OCI-LY1 (cell line): Measurements from ENCODE around the gene DGCR6L.

Experiments
- H2AFZ ChIP-seq: fragments of 200-600 bp; sonication (generic), shearing (Covaris generic); 2 replicates; pipeline ENCODE4 v1.6.0; 2014; ENCODE audit warnings: antibody characterized with exemption, mild to moderate bottlenecking, low read length
- H3F3A ChIP-seq: fragments of 200-600 bp; sonication (generic), shearing (Covaris generic); 2 replicates; pipeline ENCODE4 v1.6.0; 2014; ENCODE audit warnings: mild to moderate bottlenecking, antibody characterized with exemption, low read length, moderate library complexity; ENCODE audit not compliant: insufficient read depth
- H3K27ac ChIP-seq: fragments of 200-600 bp; sonication (generic); 2 replicates; pipeline ENCODE4 v1.5.1; 2014; ENCODE audit warnings: low read length, mixed run types, mild to moderate bottlenecking, low read depth; ENCODE audit not compliant: poor library complexity, severe bottlenecking
- H3K27me3 ChIP-seq: fragments of 200-600 bp; sonication (generic); 2 replicates; pipeline ENCODE4 v1.6.0; 2014; ENCODE audit warnings: antibody characterized with exemption, mild to moderate bottlenecking, low read length, moderate library complexity; ENCODE audit not compliant: insufficient read depth
- H3K36me3 ChIP-seq: fragments of 200-600 bp; sonication (generic); 2 replicates; pipeline ENCODE4 v1.6.1; 2014; ENCODE audit warnings: mild to moderate bottlenecking, antibody characterized with exemption, low read length, moderate library complexity, mixed read lengths; ENCODE audit not compliant: insufficient read depth
- H3K4me1 ChIP-seq: fragments of 200-600 bp; sonication (generic); 2 replicates; pipeline ENCODE4 v1.5.1; 2014; ENCODE audit warnings: mild to moderate bottlenecking, low read length, moderate library complexity; ENCODE audit not compliant: insufficient read depth, severe bottlenecking
- H3K4me2 ChIP-seq: fragments of 200-600 bp; sonication (generic), shearing (Covaris generic); 2 replicates; pipeline ENCODE4 v1.6.1; 2014; ENCODE audit warnings: low read length
- H3K4me3 ChIP-seq: fragments of 200-600 bp; sonication (generic); 2 replicates; pipeline ENCODE4 v1.5.1; 2014; ENCODE audit warnings: low read length, low read depth, mild to moderate bottlenecking, mixed read lengths; ENCODE audit not compliant: poor library complexity, severe bottlenecking
- H3K79me2 ChIP-seq: fragments of 200-600 bp; shearing (Covaris generic); 2 replicates; pipeline ENCODE4 v1.6.1; 2016; ENCODE audit warnings: mixed run types, low read length, mixed read lengths; ENCODE audit not compliant: insufficient read depth
- H3K9ac ChIP-seq: fragments of 200-600 bp; sonication (generic), shearing (Covaris generic); 2 replicates; pipeline ENCODE4 v1.6.1; 2014; ENCODE audit warnings: mild to moderate bottlenecking, low read length, mixed read lengths
- H3K9me2 ChIP-seq: fragments of 200-600 bp; sonication (generic), shearing (Covaris generic); 2 replicates; pipeline ENCODE4 v1.6.1; 2014; ENCODE audit warnings: low read depth, mild to moderate bottlenecking, low read length, mixed read lengths
- H3K9me3 ChIP-seq: fragments of 200-600 bp; shearing (Covaris generic); 2 replicates; pipeline ENCODE4 v1.6.1; 2014; ENCODE audit warnings: low read length, mixed read lengths
- H4K20me1 ChIP-seq: fragments of 200-600 bp; sonication (generic), shearing (Covaris generic); 2 replicates; pipeline ENCODE4 v1.6.0; 2016; ENCODE audit warnings: mild to moderate bottlenecking, low read length; ENCODE audit not compliant: insufficient read depth
- EZH2 ChIP-seq: fragments of 200-600 bp; sonication (generic), shearing (Covaris generic); IDR thresholded peaks from 2 replicates; pipeline ENCODE4 v1.8.0; 2017; ENCODE audit warnings: borderline replicate concordance, mixed run types, mild to moderate bottlenecking, antibody characterized with exemption, low read length, moderate library complexity, mixed read lengths
- TF ChIP-seq, protein P1 (sequence below): fragments of 200-600 bp; sonication (generic), shearing (Covaris generic); IDR thresholded peaks from 2 replicates; pipeline ENCODE4 v1.5.1; 2017; ENCODE audit warnings: mild to moderate bottlenecking, antibody characterized with exemption, low read length, moderate library complexity, mixed read lengths

DGCR6L gene

DNA sequence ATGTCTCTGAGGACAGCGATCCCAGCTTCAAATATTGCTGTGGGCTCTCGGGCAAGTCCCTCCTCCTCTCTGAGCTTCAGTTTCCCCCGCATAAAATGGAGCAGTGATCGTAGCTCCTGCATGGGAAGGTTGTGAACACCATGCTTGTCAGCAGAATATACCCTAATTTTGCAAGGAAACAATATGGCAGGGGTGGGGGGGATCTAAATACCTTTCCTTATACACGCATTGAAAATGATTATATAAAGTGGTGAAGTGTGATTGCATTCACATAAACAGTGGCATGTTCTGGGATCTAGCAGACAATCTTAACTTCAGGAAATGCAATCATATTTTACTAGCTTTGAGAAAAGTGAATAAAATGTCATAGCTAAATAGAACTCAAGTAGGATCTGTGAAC, 27.8 kb downstream of the DGCR6L start:
- H3K36me3 ChIP-seq: no peaks in the 10 kb centered on the region
- peaks cover 4% of the 10 kb centered on the region; the same call in 1 of the 2 replicates for H3K27me3 ChIP-seq
- H3K9ac ChIP-seq: no peak overlapping the region
- H2AFZ ChIP-seq: no peak overlapping the region
- no peaks in the 10 kb centered on the region for H3K4me1 ChIP-seq
- no peak overlapping the region for H3K27ac ChIP-seq
- no peak overlapping the region for H3K4me3 ChIP-seq
- H3K4me2 ChIP-seq: no peak overlapping the region
- H3K9me2 ChIP-seq: no peaks in the 10 kb centered on the region
- H3K9me3 ChIP-seq: no peaks in the 10 kb centered on the region
- TF ChIP-seq EZH2: no peak
- TF ChIP-seq, protein P1, sequence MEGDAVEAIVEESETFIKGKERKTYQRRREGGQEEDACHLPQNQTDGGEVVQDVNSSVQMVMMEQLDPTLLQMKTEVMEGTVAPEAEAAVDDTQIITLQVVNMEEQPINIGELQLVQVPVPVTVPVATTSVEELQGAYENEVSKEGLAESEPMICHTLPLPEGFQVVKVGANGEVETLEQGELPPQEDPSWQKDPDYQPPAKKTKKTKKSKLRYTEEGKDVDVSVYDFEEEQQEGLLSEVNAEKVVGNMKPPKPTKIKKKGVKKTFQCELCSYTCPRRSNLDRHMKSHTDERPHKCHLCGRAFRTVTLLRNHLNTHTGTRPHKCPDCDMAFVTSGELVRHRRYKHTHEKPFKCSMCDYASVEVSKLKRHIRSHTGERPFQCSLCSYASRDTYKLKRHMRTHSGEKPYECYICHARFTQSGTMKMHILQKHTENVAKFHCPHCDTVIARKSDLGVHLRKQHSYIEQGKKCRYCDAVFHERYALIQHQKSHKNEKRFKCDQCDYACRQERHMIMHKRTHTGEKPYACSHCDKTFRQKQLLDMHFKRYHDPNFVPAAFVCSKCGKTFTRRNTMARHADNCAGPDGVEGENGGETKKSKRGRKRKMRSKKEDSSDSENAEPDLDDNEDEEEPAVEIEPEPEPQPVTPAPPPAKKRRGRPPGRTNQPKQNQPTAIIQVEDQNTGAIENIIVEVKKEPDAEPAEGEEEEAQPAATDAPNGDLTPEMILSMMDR: no peak
- H4K20me1 ChIP-seq: no peaks in the 10 kb centered on the region
- no peaks in the 10 kb centered on the region for H3F3A ChIP-seq
- H3K79me2 ChIP-seq: no peaks in the 10 kb centered on the region

DNA sequence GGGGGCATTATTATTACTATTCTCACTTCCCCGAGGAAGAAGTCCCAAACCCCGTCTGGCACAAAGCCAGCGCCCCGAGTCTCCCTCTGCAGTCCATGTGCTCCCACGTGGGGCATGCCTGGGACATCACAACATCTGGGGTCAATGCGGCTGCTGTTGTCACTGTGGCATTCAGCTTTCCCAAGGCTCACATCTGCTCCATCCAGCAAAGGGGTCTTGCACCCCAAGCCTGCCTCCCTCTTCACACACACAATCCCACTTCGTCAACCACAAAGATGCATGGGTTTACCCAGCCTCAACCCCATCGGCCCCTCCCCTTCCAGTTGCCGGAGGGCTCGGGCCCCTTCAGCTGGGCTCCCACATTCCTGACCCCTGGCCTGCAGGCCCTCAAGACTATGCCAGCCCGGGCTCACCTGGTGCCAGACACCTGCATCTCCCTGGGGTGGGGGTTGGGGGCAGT, 28.2 kb downstream of the DGCR6L start:
- Histone ChIP-seq H3K27me3 (peaks cover 4% of the 10 kb centered on the region; the same call in 1 of the 2 replicates), H3F3A (no peaks in the 10 kb centered on the region), H3K4me3 (no peak overlapping the region), H3K9ac (no peak overlapping the region), H3K4me2 (no peak overlapping the region), H3K36me3 (no peaks in the 10 kb centered on the region), H3K4me1 (no peaks in the 10 kb centered on the region), H3K27ac (no peak overlapping the region), H4K20me1 (no peaks in the 10 kb centered on the region), H3K9me2 (no peaks in the 10 kb centered on the region), H2AFZ (no peak overlapping the region), H3K79me2 (no peaks in the 10 kb centered on the region), H3K9me3 (no peaks in the 10 kb centered on the region)
- no peak for TF ChIP-seq EZH2
- TF ChIP-seq, protein P1: no peak

DNA sequence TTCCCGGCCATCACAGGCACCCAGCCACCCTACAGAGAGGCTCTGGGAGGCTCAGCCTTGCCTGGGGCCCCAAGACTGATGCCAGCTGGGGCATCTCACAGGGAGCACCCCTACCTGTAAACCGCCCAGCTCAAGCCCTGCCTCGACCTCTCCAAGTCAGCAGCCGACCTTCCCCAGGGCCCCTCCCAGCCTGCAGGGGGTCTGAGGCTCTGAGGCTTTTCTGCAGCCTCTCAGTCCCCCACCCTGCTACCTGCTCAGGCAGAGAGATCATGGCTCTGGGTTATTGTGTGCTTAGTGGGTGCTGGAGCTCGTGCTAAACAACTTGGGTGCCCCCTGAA, 28.6 kb downstream of the DGCR6L start:
- Histone ChIP-seq H3K9me3 (no peaks in the 10 kb centered on the region), H3F3A (no peaks in the 10 kb centered on the region), H3K27me3 (peaks cover 4% of the 10 kb centered on the region; the same call in 1 of the 2 replicates), H3K27ac (no peak overlapping the region), H3K36me3 (no peaks in the 10 kb centered on the region), H3K4me3 (no peak overlapping the region), H3K79me2 (no peaks in the 10 kb centered on the region), H3K4me2 (no peak overlapping the region), H3K9me2 (no peaks in the 10 kb centered on the region), H3K9ac (no peak overlapping the region), H3K4me1 (no peaks in the 10 kb centered on the region), H4K20me1 (no peaks in the 10 kb centered on the region), H2AFZ (no peak overlapping the region)
- TF ChIP-seq EZH2: no peak
- TF ChIP-seq, protein P1: no peak
